GM12873 (cell line): ENCODE results near the gene PLXNA3.

ENCODE experiments used
- CTCF ChIP-seq: IDR thresholded peaks from 2 replicates; pipeline ENCODE4 v1.5.1; 2012; ENCODE audit warnings: low read depth, mild to moderate bottlenecking, moderate library complexity, low read length, control low read depth; ENCODE audit not compliant: insufficient read depth; ENCODE audit errors: missing control alignments

PLXNA3 gene

GRCh38 chrX:154509455-154509854, 51.4 kb downstream of the PLXNA3 start:
- TF ChIP-seq CTCF, result no peak

- no peak for TF ChIP-seq CTCF
These were observed 53.7 kb downstream of the PLXNA3 start for GRCh38 chrX:154511761-154512160.

- no peak for TF ChIP-seq CTCF
These were observed 54.9 kb downstream of the PLXNA3 start for GRCh38 chrX:154512879-154513553.

- no peak for TF ChIP-seq CTCF
These were observed 55.6 kb downstream of the PLXNA3 start for GRCh38 chrX:154513716-154514115.

- no peak for TF ChIP-seq CTCF
These were observed 57.2 kb downstream of the PLXNA3 start for GRCh38 chrX:154515090-154515965.

GRCh38 chrX:154515966-154516655, 58.0 kb downstream of the PLXNA3 start, which contains the start of gene FAM3A:
Gene FAM3A, minus strand, starts transcription at chrX:154516232. Its CDS starts 460 bp downstream, at chrX:154515772.
- TF ChIP-seq CTCF, result no peak

GRCh38 chrX:154516656-154517100, 58.6 kb downstream of the PLXNA3 start:
- TF ChIP-seq CTCF, result no peak
